Ovary (tissue), 9 donors: ENCODE data around the gene CTXN2. TPM values are rescaled to one million over a fixed set of nuclear protein-coding genes. Genes with fewer than 3 reads are reported as not detected.

Experiments used
- DNase-seq, 5 donors: peaks; one replicate each; pipeline ENCODE4 v3.0.0-alpha.2; 2019 to 2020
- H3K27ac ChIP-seq, 2 donors: fragments of 200-600 bp; one replicate each; pipeline versions ENCODE4 v1.5.1 to v1.8.0; 2019 to 2022
- H3K27me3 ChIP-seq: fragments of 200-600 bp; one replicate; pipeline ENCODE4 v1.8.0; 2022
- H3K36me3 ChIP-seq: fragments of 200-600 bp; sonication (generic); one replicate; pipeline ENCODE4 v1.5.1; 2019
- H3K4me1 ChIP-seq: one replicate; pipeline ENCODE4 v1.8.1; 2013; ENCODE audit warnings: mild to moderate bottlenecking, moderate library complexity; ENCODE audit not compliant: insufficient read depth
- H3K4me3 ChIP-seq: fragments of 200-600 bp; sonication (generic); one replicate; pipeline ENCODE4 v1.5.1; 2017
- H3K9me3 ChIP-seq, 2 donors: fragments of 200-600 bp in 1 of 2; sonication (generic) in 1 of 2; one replicate each; pipeline versions ENCODE4 v1.5.1 to v1.8.1; 2013 to 2019; ENCODE audit warnings: mild to moderate bottlenecking in 1 of 2, moderate library complexity in 1 of 2
- EP300 ChIP-seq: sonication (generic); formaldehyde crosslinking; IDR thresholded peaks from one replicate; pipeline ENCODE4 v1.6.1; 2017; ENCODE audit warnings: antibody characterized with exemption
- POLR2A ChIP-seq: fragments of 450-650 bp; IDR thresholded peaks from one replicate; pipeline ENCODE4 v1.6.1; 2017; ENCODE audit warnings: antibody characterized with exemption, mild to moderate bottlenecking, moderate library complexity
- WGBS, 3 donors: extraction: QIAGEN DNeasy Blood & Tissue Kit in 1 of 3; methylation state at CpG; one replicate each; pipeline versions ENCODE4 v1.1.5 to v1.1.7; 2013 to 2017; 5-methylcytosine and 5-hydroxymethylcytosine counted together
- intact Hi-C, 4 donors: fragments of 100-400 bp; cut with DNase I; formaldehyde crosslinking; loops; one replicate each; pipeline versions ENCODE4 v1.11.0 to v1.15.1; 2022 to 2023
- polyA plus RNA-seq, 2 donors: library from polyadenylated mRNA; stranded (reverse); fragments of 200-250 nt in 1 of 2; fragments of 350-450 nt in 1 of 2; fragmentation: Illumina TruSeq in 1 of 2; extraction: RNeasy Lipid Tissue Mini Kit (QIAGEN cat#74804) in 1 of 2; gene quantifications; one replicate each; pipeline ENCODE4 v1.2.3, GENCODE V29; 2013 to 2014
- total RNA-seq, 7 donors: library from RNA; depleted of rRNA in 2 of 7; stranded (reverse); fragments of >200 nt in 2 of 7; fragmentation: NEBNext Ultra II Directional in 3 of 7; extraction: Animal tissue kit (Norgen Biotek cat#: 25700) in 3 of 7; gene quantifications; one replicate each; pipeline versions ENCODE4 v1.1.0 to v1.2.4, GENCODE V29; 2016 to 2023
- TF ChIP-seq, protein P1 (sequence below), 3 donors: fragments of 450-650 bp in 2 of 3; fragments of 200-600 bp in 1 of 3; IDR thresholded peaks; one replicate each; pipeline versions ENCODE4 v1.5.1 to v1.8.0; 2016 to 2022; ENCODE audit warnings: antibody characterized with exemption in 3 of 3, mild to moderate bottlenecking in 1 of 3
- donor health status: DM: no; HTN: no; CAD: no; lungs with moderate emphysema.
- donor health status: DM: no; HTN: no; CAD: no.
- donor health status: Bipolar disorder and iron deficiency.
- donor health status: DM: yes; HTN: yes; CAD: no.
- donor health status: DM: no; HTN: no; CAD: no.
- donor health status: DM: yes; HTN: yes; CAD: no.

Gene CTXN2
- total and polyA plus RNA-seq, 9 donors, result not detected

DNA sequence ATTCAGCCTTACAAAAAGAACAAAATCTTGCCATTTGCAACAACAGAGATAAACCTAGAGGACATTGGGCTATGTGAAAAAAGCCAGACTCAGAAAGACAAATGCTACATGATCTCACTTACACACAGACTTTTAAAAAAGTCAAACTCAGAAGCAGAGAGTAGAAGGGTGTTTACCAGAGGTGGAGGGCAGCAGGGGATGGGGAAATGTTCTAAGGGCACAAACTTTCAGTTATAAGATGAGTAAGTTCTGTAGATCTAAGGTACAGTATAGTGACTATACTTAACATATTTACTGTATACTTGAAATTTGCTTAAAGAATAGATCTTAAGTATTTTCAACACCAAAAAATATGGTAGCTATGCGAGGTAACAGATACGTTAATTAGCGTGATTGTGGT is 16.3 kb upstream of the CTXN2 start:
- no peaks in the 10 kb centered on the region for H3K9me3 ChIP-seq
- no peak for TF ChIP-seq POLR2A
- no peak for TF ChIP-seq EP300
- TF ChIP-seq, protein P1, sequence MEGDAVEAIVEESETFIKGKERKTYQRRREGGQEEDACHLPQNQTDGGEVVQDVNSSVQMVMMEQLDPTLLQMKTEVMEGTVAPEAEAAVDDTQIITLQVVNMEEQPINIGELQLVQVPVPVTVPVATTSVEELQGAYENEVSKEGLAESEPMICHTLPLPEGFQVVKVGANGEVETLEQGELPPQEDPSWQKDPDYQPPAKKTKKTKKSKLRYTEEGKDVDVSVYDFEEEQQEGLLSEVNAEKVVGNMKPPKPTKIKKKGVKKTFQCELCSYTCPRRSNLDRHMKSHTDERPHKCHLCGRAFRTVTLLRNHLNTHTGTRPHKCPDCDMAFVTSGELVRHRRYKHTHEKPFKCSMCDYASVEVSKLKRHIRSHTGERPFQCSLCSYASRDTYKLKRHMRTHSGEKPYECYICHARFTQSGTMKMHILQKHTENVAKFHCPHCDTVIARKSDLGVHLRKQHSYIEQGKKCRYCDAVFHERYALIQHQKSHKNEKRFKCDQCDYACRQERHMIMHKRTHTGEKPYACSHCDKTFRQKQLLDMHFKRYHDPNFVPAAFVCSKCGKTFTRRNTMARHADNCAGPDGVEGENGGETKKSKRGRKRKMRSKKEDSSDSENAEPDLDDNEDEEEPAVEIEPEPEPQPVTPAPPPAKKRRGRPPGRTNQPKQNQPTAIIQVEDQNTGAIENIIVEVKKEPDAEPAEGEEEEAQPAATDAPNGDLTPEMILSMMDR (IDR thresholded peaks at IDR 0.05), result no peak
- no peak overlapping the region for H3K27ac ChIP-seq
- WGBS, 3 donors, result 96 to 98% (median 97%) methylated on average over 3 of the region's 3 CpGs
- no peak overlapping the region for H3K4me3 ChIP-seq
- H3K36me3 ChIP-seq, result no peaks in the 10 kb centered on the region
- H3K27me3 ChIP-seq, result no peaks in the 10 kb centered on the region
- H3K4me1 ChIP-seq, result peaks cover 3% of the 10 kb centered on the region
- DNase-seq, result no peak
- intact Hi-C loops, result no loop called here

- WGBS, 3 donors, result 80 to 84% (median 84%) methylated on average over 4 of the region's 4 CpGs
- Histone ChIP-seq H3K9me3 (no peaks in the 10 kb centered on the region), H3K36me3 (no peaks in the 10 kb centered on the region), H3K27me3 (no peaks in the 10 kb centered on the region), H3K4me1 (peaks cover 3% of the 10 kb centered on the region), H3K4me3 (no peak overlapping the region), H3K27ac (no peak overlapping the region)
- no peak for DNase-seq
- TF ChIP-seq POLR2A (no peak), EP300 (no peak)
- TF ChIP-seq, protein P1 (IDR thresholded peaks at IDR 0.05), result no peak
- intact Hi-C loops, result no loop called here
Measured at GRCh38 chr15:48176112-48176511, 15.4 kb upstream of the CTXN2 start.

DNA sequence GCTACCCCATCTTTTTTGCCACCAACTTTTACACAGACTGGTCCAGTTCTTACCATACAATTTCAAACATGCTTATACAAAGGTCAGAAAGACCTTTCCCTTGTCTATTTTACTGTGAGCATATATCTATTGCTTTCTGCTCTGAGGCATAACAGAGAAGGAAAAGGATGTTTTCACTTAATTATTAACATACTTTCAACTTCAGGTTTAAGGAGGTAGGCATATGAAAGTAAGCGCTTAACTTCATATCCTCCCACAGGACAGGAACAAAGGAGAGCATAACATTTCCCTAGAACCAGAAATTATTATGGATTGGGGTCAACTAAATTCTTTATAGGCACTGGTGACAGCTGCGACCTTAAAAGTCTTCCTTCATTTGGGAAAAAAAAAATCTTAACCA is 14.5 kb upstream of the CTXN2 start:
- Histone ChIP-seq H3K36me3 (no peaks in the 10 kb centered on the region), H3K4me3 (no peak overlapping the region), H3K4me1 (peaks cover 3% of the 10 kb centered on the region), H3K27ac (no peak overlapping the region), H3K27me3 (no peaks in the 10 kb centered on the region), H3K9me3 (no peaks in the 10 kb centered on the region)
- TF ChIP-seq EP300 (no peak), POLR2A (no peak)
- TF ChIP-seq, protein P1 (IDR thresholded peaks at IDR 0.05), result no peak
- 63 to 70% (median 66%) methylated on average over 2 of the region's 2 CpGs for WGBS, 3 donors
- intact Hi-C loops, result no loop called here
- DNase-seq, result no peak

DNA sequence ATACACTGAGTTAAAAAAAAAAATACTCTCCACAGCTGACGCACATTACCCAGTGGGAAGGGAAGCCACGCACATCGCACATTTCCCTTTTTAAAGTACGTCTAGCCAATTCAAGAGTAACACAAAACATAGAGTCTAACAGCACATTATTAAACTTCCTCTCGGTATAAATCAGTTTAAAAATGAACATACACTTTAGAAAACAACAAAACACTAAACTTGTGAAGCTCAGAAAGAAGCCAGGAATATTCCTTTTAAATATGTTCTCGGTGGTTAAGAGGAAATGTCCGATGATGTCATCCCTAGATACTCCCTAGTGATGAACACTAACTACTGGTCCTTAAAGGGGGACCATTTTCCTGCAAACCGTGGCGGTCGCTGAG is 14.1 kb upstream of the CTXN2 start:
- TF ChIP-seq, protein P1 (IDR thresholded peaks at IDR 0.05), result no peak
- TF ChIP-seq EP300 (no peak), POLR2A (no peak)

More for the DNA sequence above, 14.1 kb upstream of the CTXN2 start:
- Histone ChIP-seq H3K27ac (no peak overlapping the region), H3K36me3 (no peaks in the 10 kb centered on the region), H3K4me3 (peak overlapping the region; percentile 46), H3K27me3 (no peaks in the 10 kb centered on the region), H3K4me1 (peaks cover 3% of the 10 kb centered on the region), H3K9me3 (no peaks in the 10 kb centered on the region)
- intact Hi-C loops, result no loop called here
- DNase-seq, result no peak
- 6 to 7% (median 6%) methylated on average over 10 of the region's 10 CpGs for WGBS, 3 donors
